ENCODE data around the gene HCFC1.

DNA sequence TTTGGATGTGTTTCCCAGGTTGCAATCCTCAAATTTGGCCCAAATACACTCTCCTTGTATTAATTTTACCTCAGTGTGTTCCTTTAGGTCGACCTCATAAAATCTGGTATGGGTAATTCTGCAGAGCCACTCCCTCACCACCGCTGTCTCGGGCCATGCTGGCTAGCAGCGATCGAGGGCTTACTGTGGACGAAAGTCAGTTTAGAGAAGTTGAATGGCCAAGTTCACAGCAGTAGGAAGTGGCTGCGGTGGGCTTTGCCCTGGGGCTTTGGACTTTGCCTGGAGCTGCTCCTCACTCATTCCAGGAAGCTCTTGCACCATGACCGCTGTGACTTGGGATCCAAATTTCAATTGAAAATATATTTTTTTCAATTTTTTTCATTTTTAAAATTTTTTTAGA lies 20.6 kb upstream of the HCFC1 start:
- TF ChIP-seq, protein P1, sequence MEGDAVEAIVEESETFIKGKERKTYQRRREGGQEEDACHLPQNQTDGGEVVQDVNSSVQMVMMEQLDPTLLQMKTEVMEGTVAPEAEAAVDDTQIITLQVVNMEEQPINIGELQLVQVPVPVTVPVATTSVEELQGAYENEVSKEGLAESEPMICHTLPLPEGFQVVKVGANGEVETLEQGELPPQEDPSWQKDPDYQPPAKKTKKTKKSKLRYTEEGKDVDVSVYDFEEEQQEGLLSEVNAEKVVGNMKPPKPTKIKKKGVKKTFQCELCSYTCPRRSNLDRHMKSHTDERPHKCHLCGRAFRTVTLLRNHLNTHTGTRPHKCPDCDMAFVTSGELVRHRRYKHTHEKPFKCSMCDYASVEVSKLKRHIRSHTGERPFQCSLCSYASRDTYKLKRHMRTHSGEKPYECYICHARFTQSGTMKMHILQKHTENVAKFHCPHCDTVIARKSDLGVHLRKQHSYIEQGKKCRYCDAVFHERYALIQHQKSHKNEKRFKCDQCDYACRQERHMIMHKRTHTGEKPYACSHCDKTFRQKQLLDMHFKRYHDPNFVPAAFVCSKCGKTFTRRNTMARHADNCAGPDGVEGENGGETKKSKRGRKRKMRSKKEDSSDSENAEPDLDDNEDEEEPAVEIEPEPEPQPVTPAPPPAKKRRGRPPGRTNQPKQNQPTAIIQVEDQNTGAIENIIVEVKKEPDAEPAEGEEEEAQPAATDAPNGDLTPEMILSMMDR (IDR thresholded peaks at IDR 0.05; ENCODE audit: low read depth, low read length, poor library complexity, severe bottlenecking) = no peak
- TF ChIP-seq EZH2phosphoT487 (IDR thresholded peaks at IDR 0.05; ENCODE audit: borderline replicate concordance, low read length) = no peak
